Heart left ventricle (tissue), 16 donors: ENCODE data around the gene PRR19. TPM values are rescaled to one million over a fixed set of nuclear protein-coding genes. Genes with fewer than 3 reads are reported as not detected.

Experiments
- ATAC-seq, 4 donors: fragments of 200-7000 bp; cut with Tn5 transposase; one replicate each; pipeline ENCODE4 v1.9.1; 2020 to 2022; ENCODE audit warnings: moderate library complexity in 4 of 4, mild to moderate bottlenecking in 3 of 4, moderate number of reproducible peaks in 1 of 4
- DNase-seq, 5 donors: peaks; one replicate each; pipeline ENCODE4 v3.0.0-alpha.2; 2020
- H3K27ac ChIP-seq, 12 donors: fragments of 200-600 bp; sonication (generic) in 4 of 12; one replicate each; pipeline versions ENCODE4 v1.5.0 to v1.8.0; 2016 to 2022; ENCODE audit warnings: mild to moderate bottlenecking in 2 of 12
- H3K27me3 ChIP-seq, 9 donors: fragments of 200-600 bp; sonication (generic) in 2 of 9; one replicate each; pipeline versions ENCODE4 v1.5.1 to v1.8.0; 2016 to 2022; ENCODE audit warnings: mild to moderate bottlenecking in 3 of 9
- H3K36me3 ChIP-seq, 9 donors: fragments of 200-600 bp; sonication (generic) in 2 of 9; one replicate each; pipeline versions ENCODE4 v1.5.0 to v1.8.0; 2018 to 2022; ENCODE audit warnings: mild to moderate bottlenecking in 2 of 9
- H3K4me1 ChIP-seq, 12 donors: fragments of 200-600 bp; sonication (generic) in 4 of 12; one replicate each; pipeline versions ENCODE4 v1.5.0 to v1.8.0; 2016 to 2022; ENCODE audit warnings: mild to moderate bottlenecking in 3 of 12
- H3K4me3 ChIP-seq, 12 donors: fragments of 200-600 bp; sonication (generic) in 4 of 12; one replicate each; pipeline versions ENCODE4 v1.5.0 to v1.8.0; 2017 to 2022; ENCODE audit warnings: mild to moderate bottlenecking in 9 of 12, moderate library complexity in 4 of 12
- H3K9me3 ChIP-seq, 12 donors: fragments of 200-600 bp; sonication (generic) in 4 of 12; one replicate each; pipeline versions ENCODE4 v1.5.0 to v1.8.0; 2016 to 2022; ENCODE audit warnings: mild to moderate bottlenecking in 1 of 12
- POLR2A ChIP-seq, 2 donors: fragments of 450-650 bp; IDR thresholded peaks; one replicate each; pipeline ENCODE4 v1.6.1; 2017; ENCODE audit warnings: antibody characterized with exemption in 2 of 2, mild to moderate bottlenecking in 2 of 2, moderate library complexity in 2 of 2
- WGBS, 4 donors: extraction: QIAGEN DNeasy Blood & Tissue Kit in 2 of 4; methylation state at CpG; one replicate each; pipeline versions ENCODE4 v1.1.5 to v1.1.7; 2013 to 2018; 5-methylcytosine and 5-hydroxymethylcytosine counted together
- intact Hi-C, 10 donors: fragments of 100-400 bp; cut with DNase I; formaldehyde crosslinking; loops; one replicate each; pipeline versions ENCODE4 v1.11.1 to v1.14.2; 2022
- polyA plus RNA-seq, 2 donors: library from polyadenylated mRNA; stranded (reverse); fragments of 200-250 nt; gene quantifications; one replicate each; pipeline ENCODE4 v1.2.3, GENCODE V29; 2013
- total RNA-seq, 9 donors: library from RNA; depleted of rRNA in 2 of 9; stranded (reverse); fragments of >200 nt in 2 of 9; fragmentation: NEBNext Ultra II Directional in 3 of 9; extraction: Animal tissue kit (Norgen Biotek cat#: 25700) in 3 of 9; gene quantifications; one replicate each; pipeline versions ENCODE4 v1.1.0 to v1.2.4, GENCODE V29; 2016 to 2023
- TF ChIP-seq, protein P1 (sequence below), 12 donors: fragments of 200-600 bp; sonication (generic) in 4 of 12; IDR thresholded peaks; one replicate each; pipeline versions ENCODE4 v1.5.0 to v1.8.0; 2018 to 2022; ENCODE audit warnings: antibody characterized with exemption in 12 of 12, mild to moderate bottlenecking in 5 of 12
- donor health status: ischemic (EF 13 %, LVEDD 7.1; RV severe dilation, severe dysfunction).
- donor health status: healthy with polysubstance abuse.
- donor health status: DM: no; HTN: yes; CAD: no.
- donor health status: DM: no; HTN: no; CAD: no.
- donor health status: ischemic (EF 25% LVEDD 6.9; RV normal size, moderate dysfunction).
- donor health status: ischemic (EF 25% LVEDD 5.7; RV mildly dilated, moderate dysfunction).
- donor health status: healthy.
- donor health status: DM: yes; HTN: yes; CAD: no.
- donor health status: ischemic (EF 35%, LVEDD 5.7; RV mildly dilated, moderate dysfunction).
- donor health status: nonischemic (EF 11% LVEDD 7.7; RV severe dilation, severe dysfunction).
- donor health status: DM: yes; HTN: yes; CAD: no.
- donor health status: PGD.
- donor health status: ischemic (EF 29% LVEDD 5.4; RV normal size, mild dysfunction).
- donor health status: nonischemic (EF 23%, LVEDD 6.1; RV moderate dilation, normal function).

PRR19 gene
- total and polyA plus RNA-seq, 11 donors, result 0.16 to 0.53 (median 0.28) TPM; not detected in 7

DNA sequence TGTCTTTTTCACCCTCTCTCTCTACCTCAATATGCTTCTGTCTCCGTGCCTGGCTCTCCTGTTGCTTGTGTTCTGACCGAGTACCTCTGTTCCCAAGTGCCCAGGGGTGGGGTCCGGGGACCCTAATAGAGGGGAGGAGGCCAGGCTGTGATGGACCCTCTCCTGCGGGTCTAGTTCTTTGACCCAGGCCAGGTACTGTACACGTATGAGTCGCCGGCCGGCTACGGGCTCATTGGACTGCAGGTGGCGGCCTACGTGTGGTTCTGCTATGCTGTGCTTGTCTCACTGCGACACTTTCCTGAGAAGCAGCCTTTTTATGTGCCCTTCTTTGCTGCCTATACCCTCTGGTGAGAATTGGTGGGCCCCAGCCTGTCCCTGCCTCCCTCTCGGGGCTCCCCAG, 15.6 kb downstream of the PRR19 start:
- WGBS, 4 donors, result 85 to 90% (median 87%) methylated on average over 13 of the region's 13 CpGs
- intact Hi-C loops, result loop anchor here in 2 of 10 donors (10.0 kb wide), 1 partner anchor 183 kb away; the partner anchor contains the start of gene POU2F2 (in 2 of the 2)
- no peak for TF ChIP-seq POLR2A (IDR thresholded peaks at IDR 0.05)
- TF ChIP-seq, protein P1, sequence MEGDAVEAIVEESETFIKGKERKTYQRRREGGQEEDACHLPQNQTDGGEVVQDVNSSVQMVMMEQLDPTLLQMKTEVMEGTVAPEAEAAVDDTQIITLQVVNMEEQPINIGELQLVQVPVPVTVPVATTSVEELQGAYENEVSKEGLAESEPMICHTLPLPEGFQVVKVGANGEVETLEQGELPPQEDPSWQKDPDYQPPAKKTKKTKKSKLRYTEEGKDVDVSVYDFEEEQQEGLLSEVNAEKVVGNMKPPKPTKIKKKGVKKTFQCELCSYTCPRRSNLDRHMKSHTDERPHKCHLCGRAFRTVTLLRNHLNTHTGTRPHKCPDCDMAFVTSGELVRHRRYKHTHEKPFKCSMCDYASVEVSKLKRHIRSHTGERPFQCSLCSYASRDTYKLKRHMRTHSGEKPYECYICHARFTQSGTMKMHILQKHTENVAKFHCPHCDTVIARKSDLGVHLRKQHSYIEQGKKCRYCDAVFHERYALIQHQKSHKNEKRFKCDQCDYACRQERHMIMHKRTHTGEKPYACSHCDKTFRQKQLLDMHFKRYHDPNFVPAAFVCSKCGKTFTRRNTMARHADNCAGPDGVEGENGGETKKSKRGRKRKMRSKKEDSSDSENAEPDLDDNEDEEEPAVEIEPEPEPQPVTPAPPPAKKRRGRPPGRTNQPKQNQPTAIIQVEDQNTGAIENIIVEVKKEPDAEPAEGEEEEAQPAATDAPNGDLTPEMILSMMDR (IDR thresholded peaks at IDR 0.05), result no peak
- no peaks in the 10 kb centered on the region for H3K36me3 ChIP-seq
- H3K4me3 ChIP-seq, result no peak overlapping the region
- peaks cover 0 to 26% (median 4%) of the 10 kb centered on the region in 12 donors for H3K4me1 ChIP-seq
- H3K27ac ChIP-seq, result no peak overlapping the region
- no peaks in the 10 kb centered on the region for H3K9me3 ChIP-seq
- peaks cover 0 to 20% (median 10%) of the 10 kb centered on the region in 9 donors for H3K27me3 ChIP-seq
- DNase-seq (no peak), ATAC-seq (no peak)

DNA sequence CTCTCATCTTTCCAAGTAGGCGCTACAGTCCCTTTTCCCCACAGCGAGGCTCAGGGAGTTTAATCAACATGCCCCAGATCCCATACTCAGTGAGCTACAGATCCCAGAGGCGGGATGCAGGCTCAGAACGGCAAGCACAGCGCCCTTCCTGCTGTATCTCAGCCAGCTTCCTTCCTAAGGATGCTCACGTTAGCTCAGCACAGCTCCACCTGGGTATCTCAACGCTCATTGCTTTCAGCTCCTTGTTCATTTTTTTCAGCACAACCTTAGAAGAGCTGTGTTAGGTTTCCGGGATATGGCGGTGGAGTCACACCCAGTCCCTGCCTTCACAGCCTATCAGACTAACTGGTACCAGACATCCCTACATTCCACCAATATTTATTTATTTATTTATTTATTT, 20.4 kb downstream of the PRR19 start:
- DNase-seq, result no peak
- Histone ChIP-seq H3K27me3 (peaks cover 10 to 25% (median 21%) of the 10 kb centered on the region in 9 donors), H3K4me1 (peaks cover 2 to 31% (median 20%) of the 10 kb centered on the region in 12 donors), H3K27ac (no peak overlapping the region), H3K9me3 (no peaks in the 10 kb centered on the region), H3K36me3 (no peaks in the 10 kb centered on the region), H3K4me3 (no peak overlapping the region)
- 52 to 64% (median 56%) methylated on average over 9 of the region's 9 CpGs for WGBS, 4 donors
- intact Hi-C loops, result loop anchor here in 4 of 10 donors (5.0 to 10.0 kb wide), 2 partner anchors 35 to 188 kb away; partner anchors contain the start of gene POU2F2 (in 3 of the 4)
- TF ChIP-seq POLR2A (IDR thresholded peaks at IDR 0.05), result no peak
- TF ChIP-seq, protein P1 (IDR thresholded peaks at IDR 0.05), result no peak
- ATAC-seq, result no peak

DNA sequence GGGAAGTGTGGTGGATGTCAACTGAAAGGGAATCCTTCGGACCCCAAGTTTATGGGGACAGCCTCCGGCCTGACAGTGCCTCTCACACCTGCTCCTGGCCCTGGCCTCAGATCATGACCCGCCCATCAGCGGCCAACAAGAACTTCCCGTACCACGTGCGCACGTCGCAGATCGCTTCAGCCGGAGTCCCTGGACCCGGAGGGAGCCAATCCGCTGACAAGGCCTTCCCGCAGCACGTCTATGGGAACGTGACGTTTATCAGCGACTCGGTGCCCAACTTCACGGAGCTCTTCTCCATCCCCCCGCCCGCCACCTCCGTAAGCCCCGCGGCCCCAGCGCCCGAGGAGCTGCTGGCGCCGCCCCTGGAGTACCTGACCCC, 21.5 kb downstream of the PRR19 start:
- DNase-seq, result no peak
- Histone ChIP-seq H3K27ac (no peak overlapping the region), H3K27me3 (peaks cover 10 to 25% (median 21%) of the 10 kb centered on the region in 9 donors), H3K9me3 (no peaks in the 10 kb centered on the region), H3K4me1 (peaks cover 2 to 42% (median 25%) of the 10 kb centered on the region in 12 donors), H3K4me3 (no peak overlapping the region), H3K36me3 (no peaks in the 10 kb centered on the region)
- WGBS, 4 donors, result 15 to 29% (median 20%) methylated on average over 20 to 29 of the region's 29 CpGs
- no peak for ATAC-seq
- intact Hi-C loops, result loop anchor here in 4 of 10 donors (5.0 to 10.0 kb wide), 2 partner anchors 36 to 189 kb away; partner anchors contain the start of gene POU2F2 (in 3 of the 4)
- TF ChIP-seq, protein P1 (IDR thresholded peaks at IDR 0.05), result no peak
- no peak for TF ChIP-seq POLR2A (IDR thresholded peaks at IDR 0.05)

DNA sequence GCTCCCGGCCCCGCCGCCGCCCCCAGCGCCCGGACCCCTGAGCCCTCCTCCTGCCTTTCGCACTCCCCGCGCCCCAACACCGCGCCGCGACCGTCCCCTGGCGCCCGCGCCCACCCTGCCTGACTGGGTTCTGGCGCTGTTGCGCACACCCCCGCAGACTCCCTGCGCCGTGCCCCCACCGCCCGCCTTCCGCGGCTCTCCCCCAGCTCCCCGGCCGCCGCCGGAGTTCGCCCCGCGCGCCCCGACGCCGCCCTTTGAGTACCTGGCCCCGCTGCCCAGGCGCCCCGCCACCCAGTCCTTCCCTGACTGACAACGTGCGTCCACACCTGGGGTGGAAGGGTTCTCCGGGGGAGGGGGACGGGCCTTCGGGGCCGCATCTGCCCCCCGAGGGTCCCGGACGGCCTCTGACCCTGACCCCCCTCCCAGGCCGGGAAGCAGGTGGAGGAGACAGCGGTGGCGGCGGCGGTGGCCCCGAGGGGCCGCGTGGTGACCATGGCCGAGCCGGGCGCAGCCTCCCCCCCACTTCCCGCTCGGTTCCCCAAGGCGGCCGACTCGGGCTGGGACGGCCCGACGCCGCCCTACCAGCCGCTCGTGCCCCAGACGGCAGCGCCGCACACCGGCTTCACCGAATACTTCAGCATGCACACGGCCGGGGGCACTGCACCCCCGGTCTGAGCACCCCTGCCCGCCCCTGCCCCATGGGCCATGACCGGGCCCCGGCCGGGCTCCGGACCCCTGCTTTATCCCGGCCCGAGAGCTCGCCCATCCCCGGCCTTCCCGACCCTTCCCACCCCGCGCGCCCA, 22.1 kb downstream of the PRR19 start:
- DNase-seq (peak in 2 of 5 donors; percentile 31 to 68), ATAC-seq (no peak)
- Histone ChIP-seq H3K27me3 (peaks cover 10 to 25% (median 21%) of the 10 kb centered on the region in 9 donors), H3K36me3 (no peaks in the 10 kb centered on the region), H3K4me1 (peaks cover 2 to 47% (median 25%) of the 10 kb centered on the region in 12 donors), H3K4me3 (peak overlapping the region in 10 of 12 donors; percentile 14 to 92 (median 87)), H3K9me3 (no peaks in the 10 kb centered on the region), H3K27ac (no peak overlapping the region)
- TF ChIP-seq, protein P1 (IDR thresholded peaks at IDR 0.05), result no peak
- TF ChIP-seq POLR2A (IDR thresholded peaks at IDR 0.05), result no peak
- WGBS, 4 donors, result 0 to 6% (median 3%) methylated on average over 20 to 92 of the region's 92 CpGs
- intact Hi-C loops, result loop anchor here in 4 of 10 donors (2.0 to 10.0 kb wide), 3 partner anchors 37 to 191 kb away; partner anchors contain the start of gene POU2F2 (in 4 of the 4)
